ENCODE measurements around the gene ABCC4.

The ABCC4 gene

DNA sequence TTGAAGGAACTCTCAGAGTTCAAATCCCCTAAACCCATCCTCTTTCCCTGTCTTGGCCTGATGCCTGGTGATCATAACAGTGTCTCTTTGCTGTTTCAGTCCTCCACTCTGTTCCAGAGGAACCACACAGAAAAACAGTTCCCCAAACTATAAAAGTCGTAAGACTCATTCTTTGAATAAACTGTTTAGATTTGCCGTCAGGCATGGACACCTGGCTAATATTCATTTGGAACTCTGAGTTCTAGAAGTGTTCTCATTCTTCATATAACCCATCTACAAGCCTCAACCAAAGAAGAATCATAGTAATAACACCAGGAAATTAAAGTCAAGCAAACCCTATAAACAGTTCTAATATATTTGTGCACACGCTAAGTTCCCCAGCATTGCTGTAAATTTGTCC lies 37.7 kb upstream of the ABCC4 start:
- Histone ChIP-seq H3K9me3 (ENCODE audit: control insufficient read depth, insufficient read depth, low read depth, low read length) (no peaks in the 10 kb centered on the region), H3K27ac (ENCODE audit: extremely low read depth, low read depth, low read length) (no peak overlapping the region), H3K4me3 (ENCODE audit: low read depth, low read length) (no peak overlapping the region), H3K4me1 (ENCODE audit: control insufficient read depth, insufficient read depth, low read length) (no peaks in the 10 kb centered on the region), H3K36me3 (ENCODE audit: control insufficient read depth in 2 of 2, insufficient read depth in 1 of 2, low read length in 2 of 2) (no peaks in the 10 kb centered on the region)
- TF ChIP-seq ZNF121 (tag by site-specific recombination; IDR thresholded peaks at IDR 0.05), result no peak
- TF ChIP-seq SP3 (tag by site-specific recombination; IDR thresholded peaks at IDR 0.05), result no peak
- no peak for TF ChIP-seq ZNF354C (tag by site-specific recombination; IDR thresholded peaks at IDR 0.05; ENCODE audit: borderline replicate concordance, low read depth)
- TF ChIP-seq, protein P1, sequence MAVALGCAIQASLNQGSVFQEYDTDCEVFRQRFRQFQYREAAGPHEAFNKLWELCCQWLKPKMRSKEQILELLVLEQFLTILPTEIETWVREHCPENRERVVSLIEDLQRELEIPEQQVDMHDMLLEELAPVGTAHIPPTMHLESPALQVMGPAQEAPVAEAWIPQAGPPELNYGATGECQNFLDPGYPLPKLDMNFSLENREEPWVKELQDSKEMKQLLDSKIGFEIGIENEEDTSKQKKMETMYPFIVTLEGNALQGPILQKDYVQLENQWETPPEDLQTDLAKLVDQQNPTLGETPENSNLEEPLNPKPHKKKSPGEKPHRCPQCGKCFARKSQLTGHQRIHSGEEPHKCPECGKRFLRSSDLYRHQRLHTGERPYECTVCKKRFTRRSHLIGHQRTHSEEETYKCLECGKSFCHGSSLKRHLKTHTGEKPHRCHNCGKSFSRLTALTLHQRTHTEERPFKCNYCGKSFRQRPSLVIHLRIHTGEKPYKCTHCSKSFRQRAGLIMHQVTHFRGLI (tag by site-specific recombination; IDR thresholded peaks at IDR 0.05), result no peak
- no peak for TF ChIP-seq ZNF138 (tag by site-specific recombination; IDR thresholded peaks at IDR 0.05; ENCODE audit: borderline replicate concordance)
- no peak for TF ChIP-seq ZNF350 (tag by site-specific recombination; IDR thresholded peaks at IDR 0.05)
- no peak for TF ChIP-seq ZNF426 (tag by site-specific recombination; IDR thresholded peaks at IDR 0.05)
- TF ChIP-seq, protein P2, sequence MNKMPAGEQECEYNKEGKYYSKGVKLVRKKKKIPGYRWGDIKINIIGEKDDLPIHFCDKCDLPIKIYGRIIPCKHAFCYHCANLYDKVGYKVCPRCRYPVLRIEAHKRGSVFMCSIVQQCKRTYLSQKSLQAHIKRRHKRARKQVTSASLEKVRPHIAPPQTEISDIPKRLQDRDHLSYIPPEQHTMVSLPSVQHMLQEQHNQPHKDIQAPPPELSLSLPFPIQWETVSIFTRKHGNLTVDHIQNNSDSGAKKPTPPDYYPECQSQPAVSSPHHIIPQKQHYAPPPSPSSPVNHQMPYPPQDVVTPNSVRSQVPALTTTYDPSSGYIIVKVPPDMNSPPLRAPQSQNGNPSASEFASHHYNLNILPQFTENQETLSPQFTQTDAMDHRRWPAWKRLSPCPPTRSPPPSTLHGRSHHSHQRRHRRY (tag by site-specific recombination; IDR thresholded peaks at IDR 0.05), result no peak
- no peak for TF ChIP-seq ZNF16 (tag by site-specific recombination; IDR thresholded peaks at IDR 0.05; ENCODE audit: low read depth)
- no peak for TF ChIP-seq ZNF623 (tag by site-specific recombination; IDR thresholded peaks at IDR 0.05)
- no peak for TF ChIP-seq MEIS1 (CRISPR knock-in tag; IDR thresholded peaks at IDR 0.05; ENCODE audit: borderline replicate concordance)
- TF ChIP-seq, protein P3, sequence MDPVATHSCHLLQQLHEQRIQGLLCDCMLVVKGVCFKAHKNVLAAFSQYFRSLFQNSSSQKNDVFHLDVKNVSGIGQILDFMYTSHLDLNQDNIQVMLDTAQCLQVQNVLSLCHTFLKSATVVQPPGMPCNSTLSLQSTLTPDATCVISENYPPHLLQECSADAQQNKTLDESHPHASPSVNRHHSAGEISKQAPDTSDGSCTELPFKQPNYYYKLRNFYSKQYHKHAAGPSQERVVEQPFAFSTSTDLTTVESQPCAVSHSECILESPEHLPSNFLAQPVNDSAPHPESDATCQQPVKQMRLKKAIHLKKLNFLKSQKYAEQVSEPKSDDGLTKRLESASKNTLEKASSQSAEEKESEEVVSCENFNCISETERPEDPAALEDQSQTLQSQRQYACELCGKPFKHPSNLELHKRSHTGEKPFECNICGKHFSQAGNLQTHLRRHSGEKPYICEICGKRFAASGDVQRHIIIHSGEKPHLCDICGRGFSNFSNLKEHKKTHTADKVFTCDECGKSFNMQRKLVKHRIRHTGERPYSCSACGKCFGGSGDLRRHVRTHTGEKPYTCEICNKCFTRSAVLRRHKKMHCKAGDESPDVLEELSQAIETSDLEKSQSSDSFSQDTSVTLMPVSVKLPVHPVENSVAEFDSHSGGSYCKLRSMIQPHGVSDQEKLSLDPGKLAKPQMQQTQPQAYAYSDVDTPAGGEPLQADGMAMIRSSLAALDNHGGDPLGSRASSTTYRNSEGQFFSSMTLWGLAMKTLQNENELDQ (tag by site-specific recombination; IDR thresholded peaks at IDR 0.05; ENCODE audit: low read depth), result no peak
- no peak for TF ChIP-seq ZNF37A (tag by site-specific recombination; IDR thresholded peaks at IDR 0.05)
- TF ChIP-seq, protein P4, sequence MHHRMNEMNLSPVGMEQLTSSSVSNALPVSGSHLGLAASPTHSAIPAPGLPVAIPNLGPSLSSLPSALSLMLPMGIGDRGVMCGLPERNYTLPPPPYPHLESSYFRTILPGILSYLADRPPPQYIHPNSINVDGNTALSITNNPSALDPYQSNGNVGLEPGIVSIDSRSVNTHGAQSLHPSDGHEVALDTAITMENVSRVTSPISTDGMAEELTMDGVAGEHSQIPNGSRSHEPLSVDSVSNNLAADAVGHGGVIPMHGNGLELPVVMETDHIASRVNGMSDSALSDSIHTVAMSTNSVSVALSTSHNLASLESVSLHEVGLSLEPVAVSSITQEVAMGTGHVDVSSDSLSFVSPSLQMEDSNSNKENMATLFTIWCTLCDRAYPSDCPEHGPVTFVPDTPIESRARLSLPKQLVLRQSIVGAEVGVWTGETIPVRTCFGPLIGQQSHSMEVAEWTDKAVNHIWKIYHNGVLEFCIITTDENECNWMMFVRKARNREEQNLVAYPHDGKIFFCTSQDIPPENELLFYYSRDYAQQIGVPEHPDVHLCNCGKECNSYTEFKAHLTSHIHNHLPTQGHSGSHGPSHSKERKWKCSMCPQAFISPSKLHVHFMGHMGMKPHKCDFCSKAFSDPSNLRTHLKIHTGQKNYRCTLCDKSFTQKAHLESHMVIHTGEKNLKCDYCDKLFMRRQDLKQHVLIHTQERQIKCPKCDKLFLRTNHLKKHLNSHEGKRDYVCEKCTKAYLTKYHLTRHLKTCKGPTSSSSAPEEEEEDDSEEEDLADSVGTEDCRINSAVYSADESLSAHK (tag by site-specific recombination; IDR thresholded peaks at IDR 0.05), result no peak
- no peak for TF ChIP-seq ZNF701 (tag by site-specific recombination; IDR thresholded peaks at IDR 0.05)
- TF ChIP-seq ZNF610 (tag by site-specific recombination; IDR thresholded peaks at IDR 0.05; ENCODE audit: borderline replicate concordance), result no peak
- TF ChIP-seq HOXC10 (CRISPR knock-in tag; IDR thresholded peaks at IDR 0.05), result no peak
- TF ChIP-seq, protein P5, sequence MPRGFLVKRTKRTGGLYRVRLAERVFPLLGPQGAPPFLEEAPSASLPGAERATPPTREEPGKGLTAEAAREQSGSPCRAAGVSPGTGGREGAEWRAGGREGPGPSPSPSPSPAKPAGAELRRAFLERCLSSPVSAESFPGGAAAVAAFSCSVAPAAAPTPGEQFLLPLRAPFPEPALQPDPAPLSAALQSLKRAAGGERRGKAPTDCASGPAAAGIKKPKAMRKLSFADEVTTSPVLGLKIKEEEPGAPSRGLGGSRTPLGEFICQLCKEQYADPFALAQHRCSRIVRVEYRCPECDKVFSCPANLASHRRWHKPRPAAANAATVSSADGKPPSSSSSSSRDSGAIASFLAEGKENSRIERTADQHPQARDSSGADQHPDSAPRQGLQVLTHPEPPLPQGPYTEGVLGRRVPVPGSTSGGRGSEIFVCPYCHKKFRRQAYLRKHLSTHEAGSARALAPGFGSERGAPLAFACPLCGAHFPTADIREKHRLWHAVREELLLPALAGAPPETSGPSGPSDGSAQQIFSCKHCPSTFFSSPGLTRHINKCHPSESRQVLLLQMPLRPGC (tag by site-specific recombination; IDR thresholded peaks at IDR 0.05), result no peak
- TF ChIP-seq, protein P6, sequence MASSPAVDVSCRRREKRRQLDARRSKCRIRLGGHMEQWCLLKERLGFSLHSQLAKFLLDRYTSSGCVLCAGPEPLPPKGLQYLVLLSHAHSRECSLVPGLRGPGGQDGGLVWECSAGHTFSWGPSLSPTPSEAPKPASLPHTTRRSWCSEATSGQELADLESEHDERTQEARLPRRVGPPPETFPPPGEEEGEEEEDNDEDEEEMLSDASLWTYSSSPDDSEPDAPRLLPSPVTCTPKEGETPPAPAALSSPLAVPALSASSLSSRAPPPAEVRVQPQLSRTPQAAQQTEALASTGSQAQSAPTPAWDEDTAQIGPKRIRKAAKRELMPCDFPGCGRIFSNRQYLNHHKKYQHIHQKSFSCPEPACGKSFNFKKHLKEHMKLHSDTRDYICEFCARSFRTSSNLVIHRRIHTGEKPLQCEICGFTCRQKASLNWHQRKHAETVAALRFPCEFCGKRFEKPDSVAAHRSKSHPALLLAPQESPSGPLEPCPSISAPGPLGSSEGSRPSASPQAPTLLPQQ (tag by site-specific recombination; IDR thresholded peaks at IDR 0.05), result no peak
- ChIA-PET CTCF (no interaction called here), POLR2A (no interaction called here)
